Right lobe of liver (tissue), 6 donors: ENCODE measurements around the gene MSX2. TPM values are rescaled to one million over a fixed set of nuclear protein-coding genes. Genes with fewer than 3 reads are reported as not detected.

ENCODE experiments used
- ATAC-seq, 4 donors: fragments of 200-7000 bp; cut with Tn5 transposase; one replicate each; pipeline ENCODE4 v1.9.1; 2020; ENCODE audit warnings: mild to moderate bottlenecking in 4 of 4, moderate library complexity in 4 of 4
- DNase-seq, 3 donors: peaks; one replicate each; pipeline ENCODE4 v3.0.0-alpha.2; 2020
- H3K27ac ChIP-seq, 3 donors: fragments of 200-600 bp; one replicate each; pipeline ENCODE4 v1.8.0; 2022
- H3K27me3 ChIP-seq, 2 donors: fragments of 200-600 bp; one replicate each; pipeline ENCODE4 v1.8.0; 2022
- H3K36me3 ChIP-seq, 4 donors: fragments of 200-600 bp; sonication (generic) in 1 of 4; one replicate each; pipeline versions ENCODE4 v1.5.1 to v1.8.0; 2017 to 2022; ENCODE audit warnings: control low read depth in 1 of 4
- H3K4me1 ChIP-seq, 4 donors: fragments of 200-600 bp; sonication (generic) in 1 of 4; one replicate each; pipeline versions ENCODE4 v1.5.1 to v1.8.0; 2017 to 2022; ENCODE audit warnings: control low read depth in 1 of 4
- H3K4me3 ChIP-seq, 3 donors: fragments of 200-600 bp; one replicate each; pipeline ENCODE4 v1.8.0; 2022
- H3K9me3 ChIP-seq, 4 donors: fragments of 200-600 bp; sonication (generic) in 1 of 4; one replicate each; pipeline versions ENCODE4 v1.5.1 to v1.8.0; 2017 to 2022; ENCODE audit warnings: control low read depth in 1 of 4
- POLR2A ChIP-seq: fragments of 450-650 bp; IDR thresholded peaks from one replicate; pipeline ENCODE4 v1.6.1; 2017; ENCODE audit warnings: antibody characterized with exemption, mild to moderate bottlenecking
- WGBS: methylation state at CpG from one replicate; pipeline ENCODE4 v1.1.6; 2018; ENCODE audit warnings: low coverage, low lambda C conversion rate; ENCODE audit not compliant: insufficient coverage; ENCODE audit errors: missing lambda C conversion rate; 5-methylcytosine and 5-hydroxymethylcytosine counted together
- intact Hi-C, 2 donors: fragments of 100-400 bp; cut with DNase I; formaldehyde crosslinking; loops; one replicate each; pipeline versions ENCODE4 v1.11.2 to v1.14.1; 2022
- total RNA-seq, 6 experiments: library from RNA; depleted of rRNA in 2 of 6; stranded (reverse); fragments of >200 nt in 2 of 6; fragmentation: NEBNext Ultra II Directional in 3 of 6; extraction: Animal tissue kit (Norgen Biotek cat#: 25700) in 3 of 6; gene quantifications; one replicate each; pipeline versions ENCODE4 v1.1.0 to v1.2.4, GENCODE V29; 2016 to 2023
- TF ChIP-seq, protein P1 (sequence below), 4 donors: fragments of 200-600 bp in 3 of 4; fragments of 450-650 bp in 1 of 4; IDR thresholded peaks; one replicate each; pipeline versions ENCODE4 v1.5.1 to v1.8.0; 2016 to 2022; ENCODE audit warnings: antibody characterized with exemption in 4 of 4, mild to moderate bottlenecking in 2 of 4
- donor health status: DM: no; HTN: yes; CAD: no.
- donor health status: DM: no; HTN: no; CAD: no.
- donor health status: DM: no; HTN: no; CAD: no.
- donor health status: DM: no; HTN: yes; CAD: no.
- donor health status: DM: no; HTN: yes; CAD: no.

Gene MSX2
- total RNA-seq, 6 experiments from 2014 or later, result not detected

GRCh38 chr5:174732036-174733020 lies 7.9 kb downstream of the MSX2 start:
- Histone ChIP-seq H3K27ac (no peak overlapping the region), H3K9me3 (no peaks in the 10 kb centered on the region), H3K4me1 (no peaks in the 10 kb centered on the region), H3K27me3 (peaks cover 11 to 21% of the 10 kb centered on the region in 2 donors), H3K36me3 (no peaks in the 10 kb centered on the region), H3K4me3 (no peak overlapping the region)
- no peak for TF ChIP-seq POLR2A
- TF ChIP-seq, protein P1, sequence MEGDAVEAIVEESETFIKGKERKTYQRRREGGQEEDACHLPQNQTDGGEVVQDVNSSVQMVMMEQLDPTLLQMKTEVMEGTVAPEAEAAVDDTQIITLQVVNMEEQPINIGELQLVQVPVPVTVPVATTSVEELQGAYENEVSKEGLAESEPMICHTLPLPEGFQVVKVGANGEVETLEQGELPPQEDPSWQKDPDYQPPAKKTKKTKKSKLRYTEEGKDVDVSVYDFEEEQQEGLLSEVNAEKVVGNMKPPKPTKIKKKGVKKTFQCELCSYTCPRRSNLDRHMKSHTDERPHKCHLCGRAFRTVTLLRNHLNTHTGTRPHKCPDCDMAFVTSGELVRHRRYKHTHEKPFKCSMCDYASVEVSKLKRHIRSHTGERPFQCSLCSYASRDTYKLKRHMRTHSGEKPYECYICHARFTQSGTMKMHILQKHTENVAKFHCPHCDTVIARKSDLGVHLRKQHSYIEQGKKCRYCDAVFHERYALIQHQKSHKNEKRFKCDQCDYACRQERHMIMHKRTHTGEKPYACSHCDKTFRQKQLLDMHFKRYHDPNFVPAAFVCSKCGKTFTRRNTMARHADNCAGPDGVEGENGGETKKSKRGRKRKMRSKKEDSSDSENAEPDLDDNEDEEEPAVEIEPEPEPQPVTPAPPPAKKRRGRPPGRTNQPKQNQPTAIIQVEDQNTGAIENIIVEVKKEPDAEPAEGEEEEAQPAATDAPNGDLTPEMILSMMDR (IDR thresholded peaks at IDR 0.05), result no peak
- DNase-seq, result no peak
- intact Hi-C loops, result no loop called here
- WGBS, result 4% methylated on average over 43 of the region's 62 CpGs
- no peak for ATAC-seq

DNA sequence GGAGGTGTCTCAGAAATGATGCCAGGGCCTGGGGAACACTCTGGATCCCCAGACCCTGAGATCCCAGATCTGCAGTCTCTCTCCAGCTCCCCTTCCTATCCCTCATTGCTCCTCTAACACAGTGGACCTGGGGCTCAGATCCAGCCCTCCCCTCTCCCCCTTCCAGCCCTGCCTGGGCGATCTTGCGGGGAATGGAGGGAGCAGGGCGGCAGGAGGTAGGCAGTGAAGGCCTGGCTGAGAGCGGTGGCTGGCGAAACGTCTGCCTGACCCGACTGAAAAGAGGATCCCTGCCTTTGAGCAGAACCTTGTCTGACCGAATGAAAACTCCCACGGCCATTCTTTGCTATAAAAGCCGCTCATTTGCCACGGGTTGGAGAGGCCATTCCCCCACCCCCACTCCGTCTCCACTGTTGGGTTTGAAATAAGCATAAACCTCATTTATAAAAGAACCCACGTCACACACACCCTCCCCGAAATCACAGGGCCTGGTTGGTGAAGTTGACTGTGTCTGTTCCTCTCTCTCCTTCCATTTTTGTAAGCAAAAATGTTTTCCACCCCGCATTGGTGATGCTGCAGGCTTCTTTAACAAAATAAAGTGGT lies 8.8 kb downstream of the MSX2 start:
- Histone ChIP-seq H3K4me1 (no peaks in the 10 kb centered on the region), H3K9me3 (no peaks in the 10 kb centered on the region), H3K27ac (no peak overlapping the region), H3K27me3 (peaks cover 11 to 21% of the 10 kb centered on the region in 2 donors), H3K36me3 (no peaks in the 10 kb centered on the region), H3K4me3 (no peak overlapping the region)
- intact Hi-C loops, result no loop called here
- no peak for ATAC-seq
- no peak for DNase-seq
- WGBS, result 6% methylated on average over 3 of the region's 15 CpGs
- TF ChIP-seq POLR2A, result no peak
- TF ChIP-seq, protein P1 (IDR thresholded peaks at IDR 0.05), result no peak

DNA sequence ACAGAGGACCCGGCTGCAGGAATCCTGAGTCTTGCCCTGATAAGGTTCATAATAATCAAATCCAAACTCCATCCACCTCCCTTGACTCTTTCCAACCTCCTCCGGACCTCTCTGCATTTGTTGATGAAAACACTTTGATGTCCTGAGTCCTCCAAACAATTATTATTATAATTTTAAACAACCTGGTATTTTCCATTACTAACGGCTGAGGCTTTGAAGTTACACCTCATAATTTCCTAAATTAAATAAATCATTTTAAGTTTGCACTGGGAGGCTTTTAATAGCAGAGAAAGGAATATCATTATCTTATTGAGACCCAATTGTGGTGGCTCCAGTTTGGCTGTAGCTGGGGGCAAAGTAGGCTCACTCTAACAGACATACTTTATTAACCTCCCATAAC lies 9.5 kb downstream of the MSX2 start:
- DNase-seq, result no peak
- no peak for ATAC-seq
- TF ChIP-seq, protein P1 (IDR thresholded peaks at IDR 0.05), result no peak
- no peak for TF ChIP-seq POLR2A
- no peaks in the 10 kb centered on the region for H3K4me1 ChIP-seq
- H3K27me3 ChIP-seq, result peaks cover 11 to 21% of the 10 kb centered on the region in 2 donors
- H3K36me3 ChIP-seq, result no peaks in the 10 kb centered on the region
- H3K9me3 ChIP-seq, result no peaks in the 10 kb centered on the region
- WGBS, result 12% methylated on average over 3 of the region's 3 CpGs
- intact Hi-C loops, result no loop called here
- no peak overlapping the region for H3K4me3 ChIP-seq
- no peak overlapping the region for H3K27ac ChIP-seq

DNA sequence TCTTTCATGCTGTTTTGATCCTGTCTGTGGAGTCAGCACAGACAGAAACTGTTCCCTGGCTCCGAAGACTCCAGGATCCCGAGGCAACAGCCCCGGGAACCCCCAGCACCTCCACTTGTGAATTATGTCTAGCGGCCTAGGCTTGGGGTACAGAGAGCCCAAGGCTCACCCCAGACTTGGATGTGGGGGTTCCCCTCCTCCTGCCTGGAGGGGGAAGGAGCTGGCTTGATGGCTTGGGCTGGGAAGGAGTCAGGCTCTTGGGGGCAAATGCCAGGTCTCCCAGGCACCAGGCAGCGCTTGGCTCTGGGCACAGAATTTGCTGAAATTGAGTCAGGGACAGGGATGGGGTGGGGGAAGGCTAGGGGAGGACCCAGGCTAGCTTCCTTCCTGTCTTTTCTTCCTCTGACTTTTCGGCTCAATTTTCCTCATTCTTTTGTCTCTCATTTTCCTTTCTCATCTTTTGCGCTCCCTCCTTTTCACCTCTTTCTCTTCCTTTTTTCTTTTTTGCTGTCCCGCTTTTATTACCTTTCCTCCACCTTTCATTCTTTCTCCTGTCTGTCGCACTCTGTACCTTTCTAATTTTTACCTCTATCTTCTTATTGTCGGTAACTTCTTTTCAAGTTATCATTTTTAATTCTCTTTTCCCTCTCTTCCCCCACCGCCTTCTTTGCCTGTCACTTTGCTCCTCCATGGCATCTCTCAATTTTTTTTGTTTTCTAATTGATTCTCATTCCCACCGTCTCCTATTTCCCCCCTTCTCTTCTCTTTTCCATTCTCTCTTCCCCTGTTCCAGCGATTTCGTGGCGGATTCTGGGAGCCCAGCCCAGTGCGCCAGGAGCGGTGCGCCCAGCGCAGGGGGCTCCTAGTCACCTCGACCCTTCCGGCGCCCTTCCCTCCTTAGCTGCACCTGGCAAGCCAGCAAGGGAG lies 10.5 kb downstream of the MSX2 start:
- TF ChIP-seq, protein P1 (IDR thresholded peaks at IDR 0.05), result no peak
- TF ChIP-seq POLR2A, result no peak
- no peak overlapping the region for H3K27ac ChIP-seq
- DNase-seq, result no peak
- H3K9me3 ChIP-seq, result no peaks in the 10 kb centered on the region
- H3K4me3 ChIP-seq, result no peak overlapping the region
- no peaks in the 10 kb centered on the region for H3K36me3 ChIP-seq
- H3K27me3 ChIP-seq, result peaks cover 11 to 21% of the 10 kb centered on the region in 2 donors
- no peaks in the 10 kb centered on the region for H3K4me1 ChIP-seq
- intact Hi-C loops, result no loop called here
- WGBS, result 5% methylated on average over 16 of the region's 22 CpGs
- ATAC-seq, result no peak
